ENCODE results near the gene PAK1. TPM values are rescaled to one million over a fixed set of nuclear protein-coding genes. Genes with fewer than 3 reads are reported as not detected.

Gene PAK1
- total and polyA plus RNA-seq, 2 of the 8 experiments (the other 6 are each of a cell fraction or from before 2014, with no cell fraction given), result 87.7 to 151 TPM

- TF ChIP-seq CHD1 (IDR thresholded peaks at IDR 0.05; ENCODE audit: low read depth, low read length) (no peak), SRF (IDR thresholded peaks at IDR 0.05; ENCODE audit: low read depth, low read length) (no peak), SIN3A (conservative IDR thresholded peaks at IDR 0.05 in 1 of 2, IDR thresholded peaks at IDR 0.05 in 1 of 2; ENCODE audit: low read depth in 1 of 2, low read length in 2 of 2) (no peak), CEBPB (IDR thresholded peaks at IDR 0.05; ENCODE audit: low read depth, low read length) (no peak), CREB1 (IDR thresholded peaks at IDR 0.05) (no peak), BCL11A (IDR thresholded peaks at IDR 0.05; ENCODE audit: low read depth in 2 of 2, low read length in 2 of 2) (no peak), CHD2 (IDR thresholded peaks at IDR 0.05; ENCODE audit: low read length) (no peak)
Observed at GRCh38 chr11:77512092-77512491, 38.2 kb upstream of the PAK1 start (continued).
